ENCODE data around the gene RBBP4.

RBBP4 gene

GRCh38 chr1:32727876-32728275, 76.9 kb downstream of the RBBP4 start:
- no peak for DNase-seq

- DNase-seq = no peak
Measured at GRCh38 chr1:32728413-32729077, 77.5 kb downstream of the RBBP4 start.

GRCh38 chr1:32729254-32730046, 78.4 kb downstream of the RBBP4 start:
- DNase-seq = no peak

GRCh38 chr1:32733582-32734321, 82.7 kb downstream of the RBBP4 start:
- no peak for DNase-seq
